GM18499 (cell line): ENCODE measurements around the gene TMEM200A.

Experiments used
- ATAC-seq: cut with Tn5 transposase; IDR thresholded peaks from one replicate; pipeline ENCODE4 v1.9.1; 2021; ENCODE audit warnings: moderate number of reproducible peaks; ENCODE audit not compliant: insufficient read depth, unreplicated experiment

TMEM200A gene

DNA sequence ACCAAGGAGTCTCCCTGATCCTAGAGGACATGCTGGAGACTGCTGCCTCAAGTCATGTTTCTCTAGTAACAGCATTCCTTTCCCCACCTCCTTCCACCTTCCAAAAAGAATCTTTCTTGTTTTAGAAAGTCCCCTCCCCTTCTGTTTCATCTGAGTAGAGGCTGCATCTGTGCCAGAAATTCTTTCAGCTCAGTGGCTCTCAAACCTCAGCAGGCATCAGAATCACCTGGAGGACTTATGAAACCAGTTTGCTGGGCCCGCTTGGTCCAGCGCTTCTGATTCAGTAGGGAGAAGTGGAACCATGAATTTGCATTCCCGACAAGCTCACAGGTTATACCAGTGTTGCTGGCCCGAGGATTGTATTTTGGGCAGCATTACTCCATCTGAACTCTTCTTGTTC lies 55.1 kb downstream of the TMEM200A start:
- no peak for ATAC-seq

DNA sequence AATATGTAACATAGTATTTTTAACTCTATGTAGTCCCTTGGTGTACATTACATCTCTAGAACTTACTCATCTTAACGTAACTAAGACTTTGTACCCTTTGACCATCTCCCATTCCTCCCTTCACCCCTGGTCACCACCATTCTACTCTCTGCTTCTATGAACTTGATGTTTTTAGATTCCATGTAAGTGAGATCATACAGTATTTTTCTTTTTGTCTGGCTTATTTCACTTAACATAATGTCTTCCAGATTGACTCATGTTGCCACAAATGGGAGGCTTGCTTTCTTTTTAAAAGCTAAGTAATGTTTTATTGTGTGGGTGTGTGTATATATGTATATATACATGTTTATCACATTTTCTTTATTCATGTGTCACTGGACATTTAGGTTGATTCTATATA lies 55.8 kb downstream of the TMEM200A start:
- ATAC-seq = no peak

DNA sequence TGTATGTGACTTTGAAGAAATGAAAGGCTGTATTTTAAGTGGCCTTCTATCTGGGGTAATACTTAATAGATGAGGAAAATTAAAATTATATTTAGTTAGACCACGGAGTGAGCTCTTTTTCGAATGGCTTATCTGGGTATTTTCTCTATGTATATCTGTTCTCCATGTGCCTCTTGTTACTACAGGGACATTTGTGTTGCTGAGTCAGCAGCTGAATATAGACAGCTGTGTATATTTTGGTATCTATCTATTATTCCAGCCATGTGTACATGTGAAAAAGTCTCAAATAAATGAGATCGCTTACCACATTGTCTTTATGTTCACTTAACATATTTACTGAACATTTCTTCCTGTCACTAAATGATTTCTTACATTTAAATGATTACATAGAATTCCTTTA lies 57.2 kb downstream of the TMEM200A start:
- ATAC-seq = no peak

DNA sequence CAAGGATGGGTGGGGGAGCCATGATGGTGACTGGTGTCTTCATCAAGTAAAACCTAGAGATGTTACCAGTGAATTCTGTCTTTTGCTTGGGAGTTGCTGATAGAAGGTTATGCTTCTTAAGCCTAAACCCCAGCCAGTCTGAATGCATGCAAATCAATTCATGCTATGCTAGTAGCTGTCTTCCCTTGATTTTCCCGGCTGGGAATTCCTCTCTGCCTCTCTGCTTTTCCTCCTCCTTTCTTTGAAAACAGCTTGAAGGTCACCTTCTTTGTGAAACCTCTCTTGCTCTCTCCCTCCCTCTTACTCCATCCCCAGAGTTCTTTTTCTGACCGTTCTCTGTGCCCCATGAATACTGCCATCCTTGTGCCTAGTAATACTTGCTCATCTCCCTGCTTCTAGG lies 58.9 kb downstream of the TMEM200A start:
- ATAC-seq = no peak

DNA sequence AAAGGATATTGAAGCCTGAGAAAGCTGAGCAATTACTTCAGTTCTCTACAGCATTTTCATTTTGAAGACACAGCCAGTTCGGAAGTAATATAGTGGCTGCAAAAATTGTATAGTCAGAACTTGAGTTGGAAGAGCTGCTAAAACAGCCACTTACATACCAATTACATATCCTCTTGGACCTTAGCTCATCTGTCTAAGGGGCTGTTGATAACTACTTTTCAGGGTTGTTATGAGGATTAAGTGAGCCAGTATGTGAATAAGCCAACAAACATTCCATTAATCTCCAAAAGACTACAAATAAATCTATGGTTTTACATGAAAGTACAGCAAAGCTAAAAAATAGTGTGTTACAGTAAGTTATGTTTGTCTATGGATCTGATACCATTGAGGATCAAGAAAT lies 59.7 kb downstream of the TMEM200A start:
- ATAC-seq = no peak

DNA sequence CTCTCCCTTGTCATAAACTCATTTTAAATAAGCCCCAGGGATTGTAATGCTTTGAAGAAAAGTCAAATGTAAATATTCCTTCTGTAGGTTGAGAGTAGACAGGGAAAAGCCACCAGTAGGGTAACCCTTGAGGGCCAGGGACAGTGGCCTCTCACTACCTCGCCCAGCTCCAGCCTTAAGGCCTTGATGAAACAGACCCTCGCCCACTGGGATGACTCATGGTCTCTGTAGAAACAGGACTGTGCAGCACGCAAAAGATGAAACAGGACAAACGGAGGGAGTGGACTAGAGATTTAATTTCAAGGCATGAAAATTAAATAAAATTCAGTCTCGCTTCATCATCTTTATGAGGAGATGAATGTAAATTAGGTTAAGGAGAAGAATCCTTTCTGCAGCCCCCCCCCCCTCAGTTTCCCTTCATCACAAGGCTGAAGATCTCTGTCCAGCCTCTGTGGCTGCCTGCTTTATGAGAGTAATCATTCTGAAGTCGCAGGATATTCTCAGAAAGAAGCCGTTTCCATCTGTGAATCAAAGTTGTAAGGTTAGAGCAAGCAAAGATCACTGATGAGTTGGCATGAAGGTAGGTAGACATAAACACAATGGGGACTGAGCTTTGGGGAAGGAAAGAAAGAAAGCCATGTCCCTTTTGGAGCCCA lies 60.4 kb downstream of the TMEM200A start:
- ATAC-seq = no peak

GRCh38 chr6:130431346-130431852 lies 65.6 kb downstream of the TMEM200A start:
- no peak for ATAC-seq

DNA sequence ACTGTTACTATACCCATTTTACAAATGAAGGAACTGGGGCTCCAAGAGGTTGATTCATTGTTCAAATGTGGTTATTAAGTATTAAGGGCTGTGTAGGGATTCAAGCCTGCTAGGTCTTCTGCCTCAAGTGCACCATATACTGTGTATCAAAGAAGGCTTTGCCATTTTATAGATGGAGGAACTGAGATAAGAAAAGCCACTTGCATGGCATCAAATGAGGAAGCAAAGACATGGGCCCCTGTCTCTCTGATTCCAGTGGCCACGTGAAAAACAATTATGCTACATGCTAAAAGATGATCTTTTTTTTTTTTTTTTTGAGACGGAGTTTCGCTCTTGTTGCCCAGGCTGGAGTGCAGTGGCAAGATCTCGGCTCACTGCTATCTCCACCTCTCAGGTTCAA lies 67.0 kb downstream of the TMEM200A start:
- no peak for ATAC-seq

- ATAC-seq = no peak
Observed at GRCh38 chr6:130434174-130434873, 68.5 kb downstream of the TMEM200A start.

DNA sequence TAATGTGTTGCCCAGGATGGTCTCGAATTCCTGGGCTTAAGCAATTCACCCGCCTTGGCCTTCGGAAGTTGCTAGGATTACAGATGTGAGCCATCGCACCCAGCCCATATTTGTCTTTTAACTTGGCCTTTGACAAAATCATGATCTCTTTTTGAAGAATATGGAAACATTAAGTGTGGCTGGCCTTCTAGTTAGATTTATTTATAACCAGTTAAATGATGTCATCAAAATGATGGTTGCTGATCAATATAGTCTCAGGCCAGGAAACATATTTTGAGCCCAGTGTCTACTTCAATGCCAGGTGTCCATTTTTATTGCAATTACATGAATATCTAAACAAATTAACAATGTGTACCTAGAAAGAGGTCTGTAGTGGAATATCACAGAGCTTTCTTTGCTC lies 69.4 kb downstream of the TMEM200A start:
- no peak for ATAC-seq

DNA sequence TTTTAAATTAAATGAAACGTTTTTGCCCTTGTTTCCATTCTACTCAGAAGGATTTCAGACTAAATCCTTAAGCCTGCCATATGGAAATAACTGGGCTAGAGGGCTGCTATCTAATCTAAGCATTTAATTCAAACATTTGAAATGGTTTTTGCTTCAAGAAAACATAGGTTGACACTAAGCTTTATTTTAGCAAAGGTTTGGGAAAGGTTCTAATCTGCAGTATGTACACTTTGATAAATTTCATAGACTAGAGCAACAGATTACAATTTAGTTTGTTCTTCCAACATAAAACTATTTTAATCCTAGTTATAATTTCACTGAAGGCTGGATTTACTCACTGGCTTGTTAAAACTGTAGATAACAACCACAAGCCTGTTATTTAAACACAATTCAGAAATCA lies 72.1 kb downstream of the TMEM200A start:
- no peak for ATAC-seq

GRCh38 chr6:130447374-130447773 lies 81.6 kb downstream of the TMEM200A start:
- ATAC-seq = no peak

- no peak for ATAC-seq
Observed at GRCh38 chr6:130452336-130452735, 86.5 kb downstream of the TMEM200A start.

- no peak for ATAC-seq
Observed at GRCh38 chr6:130453230-130453629, 87.4 kb downstream of the TMEM200A start.

DNA sequence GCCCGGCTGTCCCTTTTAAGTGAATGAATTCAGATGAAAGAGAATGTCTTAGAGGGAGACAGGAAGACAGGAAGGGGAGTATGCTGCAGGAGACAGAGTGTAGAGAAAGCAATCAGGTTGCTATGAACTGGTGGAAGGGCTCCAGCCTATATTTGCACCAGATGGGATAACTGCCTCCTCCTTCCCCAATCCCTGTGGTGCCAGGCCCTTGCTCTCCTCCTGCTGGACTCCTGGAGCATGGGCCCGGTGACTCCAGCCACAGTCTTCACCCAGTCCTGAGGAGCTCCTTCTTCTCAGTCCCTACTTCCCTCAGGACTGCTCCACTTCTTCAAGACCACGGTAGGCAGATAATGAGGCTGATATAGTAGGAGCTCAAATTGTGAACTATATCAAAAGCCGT lies 91.8 kb downstream of the TMEM200A start:
- ATAC-seq = no peak

- no peak for ATAC-seq
Observed at GRCh38 chr6:130459316-130459715, 93.5 kb downstream of the TMEM200A start.

DNA sequence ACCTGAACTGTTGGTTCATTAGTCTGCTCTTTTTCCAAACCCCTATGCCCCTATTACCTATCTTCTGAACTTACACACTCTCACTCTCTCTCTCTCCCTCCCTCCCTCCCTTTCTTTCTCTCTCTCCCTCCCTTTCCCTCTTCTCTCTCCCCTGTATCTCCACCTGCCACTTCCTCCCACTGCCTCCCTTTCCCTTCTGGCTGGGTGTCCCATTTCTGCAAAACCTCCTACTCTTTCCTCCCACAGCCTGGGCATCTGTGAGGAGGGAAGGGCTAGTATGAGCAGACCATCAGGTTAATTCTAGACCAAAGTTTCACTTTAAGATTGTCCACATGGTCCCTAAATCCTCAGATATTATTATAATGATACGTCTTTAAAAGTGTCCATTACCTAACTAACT lies 95.1 kb downstream of the TMEM200A start:
- ATAC-seq = no peak

GRCh38 chr6:130466052-130466747 lies 100.4 kb downstream of the TMEM200A start:
- ATAC-seq = no peak

DNA sequence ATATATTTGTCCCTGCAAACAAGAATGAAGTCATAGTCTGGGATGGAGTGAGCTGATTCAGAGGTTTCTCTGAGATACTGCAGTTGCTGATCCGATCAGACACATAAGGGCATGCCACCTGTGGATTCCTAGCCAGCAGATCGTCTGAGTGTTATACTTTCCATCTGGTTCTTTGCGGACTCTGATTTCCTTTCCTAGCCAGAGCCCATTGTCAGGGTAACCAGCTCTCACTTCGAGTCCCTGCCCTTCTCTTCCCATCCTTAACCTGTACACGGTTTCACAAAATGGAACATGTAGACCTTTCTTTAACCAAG lies 100.9 kb downstream of the TMEM200A start:
- no peak for ATAC-seq

GRCh38 chr6:130467146-130468050 lies 101.6 kb downstream of the TMEM200A start:
- ATAC-seq = no peak

- ATAC-seq = no peak
Observed at GRCh38 chr6:130470766-130471165, 104.9 kb downstream of the TMEM200A start.
